ENCODE measurements around the gene NDUFB8. TPM values are rescaled to one million over a fixed set of nuclear protein-coding genes. Genes with fewer than 3 reads are reported as not detected.

Gene NDUFB8
- total and polyA plus RNA-seq, 4 donors, result 72.4 to 297 (median 199) TPM

- Histone ChIP-seq H3K9ac (ENCODE audit: low read depth in 1 of 2, low read length in 2 of 2) (no peak overlapping the region), H3K36me3 (ENCODE audit: control insufficient read depth in 4 of 4, insufficient read depth in 3 of 4, low read depth in 1 of 4, low read length in 3 of 4) (no peaks in the 10 kb centered on the region), H3K27ac (ENCODE audit: low read depth in 1 of 2, low read length in 2 of 2) (no peak overlapping the region), H3K4me3 (ENCODE audit: low read depth in 1 of 3, low read length in 3 of 3) (no peak overlapping the region), H3K4me1 (ENCODE audit: control insufficient read depth in 4 of 4, insufficient read depth in 4 of 4, low read length in 3 of 4) (no peaks in the 10 kb centered on the region), H3K27me3 (ENCODE audit: control insufficient read depth in 4 of 4, insufficient read depth in 4 of 4, low read length in 3 of 4) (peaks cover 0 to 11% (median 3%) of the 10 kb centered on the region in 4 donors), H3K9me3 (ENCODE audit: control insufficient read depth in 4 of 4, low read length in 3 of 4) (no peaks in the 10 kb centered on the region)
- TF ChIP-seq REST (IDR thresholded peaks at IDR 0.05) (no peak), YY1 (IDR thresholded peaks at IDR 0.05) (no peak), TAF1 (conservative IDR thresholded peaks at IDR 0.05) (no peak), EGR1 (IDR thresholded peaks at IDR 0.05; ENCODE audit: low read depth in 2 of 2) (no peak), RAD21 (IDR thresholded peaks at IDR 0.05) (no peak), CTCF (IDR thresholded peaks at IDR 0.05; ENCODE audit: low read depth, low read length, missing input control) (no peak), ATF3 (IDR thresholded peaks at IDR 0.05) (no peak), FOXA1 (IDR thresholded peaks at IDR 0.05) (no peak), GABPA (IDR thresholded peaks at IDR 0.05 in 1 of 2, conservative IDR thresholded peaks at IDR 0.05 in 1 of 2) (no peak), ZBTB33 (IDR thresholded peaks at IDR 0.05) (no peak), HNF4A (conservative IDR thresholded peaks at IDR 0.05) (no peak), RXRA (IDR thresholded peaks at IDR 0.05) (no peak)
- whole genome bisulfite sequencing, result 88% methylated on average over 24 of the region's 24 CpGs
- DNase-seq (ENCODE audit: low spot score), result no peak
Observed at GRCh38 chr10:100571084-100571856, 41.6 kb upstream of the NDUFB8 start.

- WGBS, result 70% methylated on average over 8 of the region's 8 CpGs
- Histone ChIP-seq H3K4me3 (ENCODE audit: low read depth in 1 of 3, low read length in 3 of 3) (no peak overlapping the region), H3K27me3 (ENCODE audit: control insufficient read depth in 4 of 4, insufficient read depth in 4 of 4, low read length in 3 of 4) (peaks cover 0 to 11% (median 3%) of the 10 kb centered on the region in 4 donors), H3K9me3 (ENCODE audit: control insufficient read depth in 4 of 4, low read length in 3 of 4) (no peaks in the 10 kb centered on the region), H3K27ac (ENCODE audit: low read depth in 1 of 2, low read length in 2 of 2) (no peak overlapping the region), H3K9ac (ENCODE audit: low read depth in 1 of 2, low read length in 2 of 2) (no peak overlapping the region), H3K36me3 (ENCODE audit: control insufficient read depth in 4 of 4, insufficient read depth in 3 of 4, low read depth in 1 of 4, low read length in 3 of 4) (no peaks in the 10 kb centered on the region), H3K4me1 (ENCODE audit: control insufficient read depth in 4 of 4, insufficient read depth in 4 of 4, low read length in 3 of 4) (no peaks in the 10 kb centered on the region)
- no peak for TF ChIP-seq REST (IDR thresholded peaks at IDR 0.05)
- TF ChIP-seq MAX (IDR thresholded peaks at IDR 0.05), result no peak
- TF ChIP-seq HNF4A (conservative IDR thresholded peaks at IDR 0.05), result no peak
- TF ChIP-seq JUND (IDR thresholded peaks at IDR 0.05), result no peak
- no peak for TF ChIP-seq EGR1 (IDR thresholded peaks at IDR 0.05; ENCODE audit: low read depth in 2 of 2)
- no peak for TF ChIP-seq CTCF (IDR thresholded peaks at IDR 0.05; ENCODE audit: low read depth, low read length, missing input control)
- no peak for TF ChIP-seq FOXA1 (IDR thresholded peaks at IDR 0.05)
- TF ChIP-seq RAD21 (IDR thresholded peaks at IDR 0.05), result no peak
- no peak for DNase-seq (ENCODE audit: low spot score)
Observed at GRCh38 chr10:100570506-100570905, 40.8 kb upstream of the NDUFB8 start.

Measured in liver (tissue), 9 donors.